Measurements from ENCODE around the gene RPS21.
"Not testable (repeated sequence)": the region's sequence is repeated elsewhere in the genome, so short reads cannot be mapped to it uniquely, and the experiment has no call there.

RPS21 gene

DNA sequence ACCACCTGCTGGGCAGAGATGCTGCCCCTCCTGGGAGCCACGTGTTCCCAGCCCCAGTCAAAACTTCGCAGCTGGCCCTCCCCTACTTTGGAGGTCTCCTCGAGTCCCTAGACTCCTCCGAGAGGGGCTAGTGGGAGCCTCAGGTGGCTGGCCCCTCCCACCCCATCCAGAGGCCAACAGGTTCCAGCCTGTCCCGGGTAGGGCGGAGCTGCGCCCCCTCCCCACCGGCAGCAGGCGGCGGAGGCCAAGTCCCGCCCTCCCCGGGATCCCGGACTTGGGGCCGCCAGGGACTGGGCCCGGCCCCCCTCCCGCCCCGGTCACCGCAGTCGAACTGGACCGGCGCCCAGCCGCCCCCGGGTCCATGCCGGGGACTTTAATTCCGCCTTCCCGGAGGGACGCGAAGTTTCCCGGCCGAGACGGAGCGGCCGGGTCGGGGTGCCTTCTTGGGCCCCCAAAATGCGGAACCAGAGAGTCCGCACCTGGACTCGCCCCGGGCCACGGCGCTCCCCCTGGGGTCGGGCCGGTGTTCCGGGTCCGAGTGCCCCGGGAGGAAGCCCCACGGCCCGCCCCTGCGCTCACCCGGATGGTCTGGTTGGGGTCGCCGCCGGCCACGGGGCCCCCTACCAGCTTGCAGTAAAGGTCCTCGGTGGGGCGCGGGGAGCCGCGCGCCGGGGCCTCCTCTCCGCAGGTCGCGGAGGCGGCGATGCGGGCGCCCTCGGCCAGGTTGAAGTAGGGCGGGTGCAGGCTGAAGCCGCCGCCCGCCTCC is 20.4 kb upstream of the RPS21 start:
- DNase-seq, result no peak

DNA sequence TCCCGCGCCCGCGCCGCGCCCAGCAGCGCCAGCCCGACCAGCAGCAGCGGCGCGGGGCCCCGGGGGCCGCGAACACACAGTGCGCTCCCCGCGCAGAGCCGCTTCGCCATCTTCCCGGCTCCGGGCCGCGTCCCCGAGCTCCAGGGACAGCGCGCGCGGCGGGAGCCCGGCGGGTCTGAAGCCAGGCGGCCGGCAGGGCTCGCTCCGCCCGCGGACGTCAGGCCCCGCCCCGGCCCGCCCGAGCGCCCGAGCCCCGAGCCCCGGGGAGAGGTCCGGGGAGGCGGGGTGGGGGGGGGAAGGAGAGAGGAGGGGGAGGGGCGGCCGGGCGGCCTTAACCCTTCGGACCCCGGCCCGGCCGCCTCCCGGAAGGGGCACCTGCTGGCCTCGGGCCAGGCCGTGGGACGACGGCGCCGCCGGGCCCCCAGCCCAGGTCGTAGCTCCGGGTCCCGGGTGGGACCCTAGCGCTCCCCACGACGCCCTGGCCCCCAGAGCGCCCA is 19.7 kb upstream of the RPS21 start, which contains the start of gene LAMA5:
LAMA5 (minus strand) TSS at position 177 of the 497 bp plus-strand sequence; CDS start at position 110, 67 bp downstream.
- DNase-seq, result no peak

DNA sequence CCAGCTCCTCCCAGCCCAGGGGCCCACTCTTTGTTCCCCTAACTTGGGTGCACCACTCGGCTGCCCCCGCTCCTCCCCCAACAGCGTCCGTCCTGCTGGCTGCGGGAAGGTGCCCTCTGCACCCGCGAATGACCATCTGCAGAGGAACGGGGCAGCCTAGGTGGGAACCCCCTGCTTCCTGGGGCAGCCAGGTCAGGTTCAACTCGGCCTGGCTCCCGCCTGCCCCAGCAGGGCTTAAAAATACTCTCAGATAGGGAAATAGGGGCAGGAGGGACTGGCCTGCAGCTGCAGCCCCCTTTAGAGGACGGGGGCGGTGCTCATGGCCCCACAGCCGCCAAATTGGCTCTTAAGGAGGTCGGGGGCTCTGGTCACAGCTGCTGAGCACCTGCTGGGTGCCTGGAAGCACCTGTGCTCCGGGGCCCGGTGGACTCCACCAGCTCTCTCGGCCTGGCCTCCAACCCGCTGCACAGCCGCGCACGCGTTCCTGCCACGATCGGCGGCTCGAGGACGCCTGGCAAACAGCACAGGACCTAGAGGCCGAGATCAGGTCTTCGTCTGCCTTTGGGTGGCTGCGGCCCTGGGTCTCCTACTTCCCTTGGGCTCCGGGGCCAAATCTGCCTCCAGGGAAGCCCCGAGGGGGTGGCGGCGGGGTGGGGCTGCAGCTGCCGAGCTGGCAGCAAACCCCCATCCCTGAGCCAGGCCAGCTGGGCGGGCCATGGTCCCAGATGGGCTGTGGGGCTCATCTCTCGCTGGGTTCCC is 19.1 kb upstream of the RPS21 start:
- DNase-seq, result no peak

DNA sequence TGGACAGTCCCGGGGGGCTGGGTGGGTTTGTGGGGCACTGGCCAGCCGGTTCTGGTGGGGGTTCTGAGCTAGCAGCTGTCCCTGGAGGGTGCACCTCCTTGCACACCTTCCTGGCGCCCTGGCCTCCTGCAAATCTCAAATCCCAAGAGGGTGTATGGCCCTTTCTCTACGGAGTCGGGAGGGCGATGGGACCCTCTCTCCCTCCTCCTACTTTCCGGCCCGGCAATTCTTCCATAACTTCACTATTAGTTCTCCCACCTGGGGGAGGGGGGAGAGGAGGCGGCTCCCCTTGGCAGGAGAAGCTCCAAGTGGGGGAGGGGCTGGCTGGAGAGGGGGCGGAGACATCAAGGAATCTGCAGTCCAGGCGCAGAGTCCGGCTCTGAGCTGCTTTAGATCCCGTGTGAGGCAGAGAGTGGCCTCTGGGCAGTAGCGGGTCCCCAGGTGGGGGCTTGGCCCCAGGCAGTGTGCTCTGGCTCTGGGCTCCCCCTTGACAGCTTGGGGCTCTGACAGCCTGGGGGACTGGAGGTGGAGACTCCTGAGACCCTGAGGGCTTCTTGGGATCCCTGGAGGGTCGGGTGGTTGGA is 18.4 kb upstream of the RPS21 start:
- DNase-seq, result no peak

DNA sequence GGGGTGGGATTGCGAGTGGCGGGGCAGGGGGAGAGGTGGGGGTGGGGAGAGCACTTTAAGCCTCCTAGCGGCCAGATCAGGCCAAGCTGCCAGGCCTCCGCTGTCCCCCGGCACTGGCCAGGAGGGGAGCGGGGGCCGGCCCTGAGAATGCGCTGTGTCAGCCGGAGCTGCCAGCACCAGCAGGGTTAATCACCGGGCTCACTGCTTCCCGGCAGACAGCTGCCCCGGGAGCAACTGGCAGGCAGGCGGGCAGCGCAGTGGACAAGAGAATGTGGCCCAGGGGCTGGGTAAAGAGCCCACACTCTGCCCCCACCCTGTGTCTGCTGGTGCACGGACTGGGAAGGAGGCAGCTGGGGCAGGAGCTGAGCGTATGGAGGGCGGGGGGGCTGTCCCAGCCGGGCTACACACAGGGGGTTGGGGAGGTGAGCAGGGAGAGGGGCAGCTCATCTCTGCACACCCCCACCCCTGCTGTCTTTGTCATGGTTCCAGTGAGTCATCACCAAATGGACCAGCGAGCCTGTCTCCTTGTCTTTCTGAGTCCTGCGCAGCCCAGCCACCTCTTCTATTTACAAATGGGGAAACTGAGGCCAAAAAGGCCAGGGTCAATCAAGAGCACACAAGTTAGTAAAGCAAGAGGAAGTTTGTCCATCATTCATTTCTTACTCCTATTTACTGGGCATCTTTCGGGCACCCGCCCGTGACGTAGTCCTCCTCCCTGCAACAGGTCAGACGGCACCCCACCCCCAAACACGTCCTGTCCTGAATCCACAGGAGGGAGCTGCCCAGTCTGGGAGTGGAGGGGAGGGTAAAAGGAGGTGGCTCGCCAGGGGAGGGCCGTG is 17.7 kb upstream of the RPS21 start:
- no peak for DNase-seq

DNA sequence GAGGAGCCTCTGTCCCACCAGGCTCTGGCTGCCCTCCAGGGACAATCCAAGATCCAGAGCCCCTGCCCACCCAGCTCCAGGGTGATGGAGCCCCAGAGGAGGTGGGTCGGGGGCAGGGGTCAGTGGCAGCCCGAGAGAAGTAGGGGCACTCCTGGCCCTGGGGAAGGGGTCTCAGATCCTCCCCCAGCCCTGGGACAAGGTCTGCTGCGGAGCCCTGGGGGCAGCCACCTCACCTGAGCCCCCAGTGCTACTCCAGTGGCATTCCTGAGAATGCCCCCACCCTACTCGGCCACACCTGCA is 17.1 kb upstream of the RPS21 start:
- no peak for DNase-seq

DNA sequence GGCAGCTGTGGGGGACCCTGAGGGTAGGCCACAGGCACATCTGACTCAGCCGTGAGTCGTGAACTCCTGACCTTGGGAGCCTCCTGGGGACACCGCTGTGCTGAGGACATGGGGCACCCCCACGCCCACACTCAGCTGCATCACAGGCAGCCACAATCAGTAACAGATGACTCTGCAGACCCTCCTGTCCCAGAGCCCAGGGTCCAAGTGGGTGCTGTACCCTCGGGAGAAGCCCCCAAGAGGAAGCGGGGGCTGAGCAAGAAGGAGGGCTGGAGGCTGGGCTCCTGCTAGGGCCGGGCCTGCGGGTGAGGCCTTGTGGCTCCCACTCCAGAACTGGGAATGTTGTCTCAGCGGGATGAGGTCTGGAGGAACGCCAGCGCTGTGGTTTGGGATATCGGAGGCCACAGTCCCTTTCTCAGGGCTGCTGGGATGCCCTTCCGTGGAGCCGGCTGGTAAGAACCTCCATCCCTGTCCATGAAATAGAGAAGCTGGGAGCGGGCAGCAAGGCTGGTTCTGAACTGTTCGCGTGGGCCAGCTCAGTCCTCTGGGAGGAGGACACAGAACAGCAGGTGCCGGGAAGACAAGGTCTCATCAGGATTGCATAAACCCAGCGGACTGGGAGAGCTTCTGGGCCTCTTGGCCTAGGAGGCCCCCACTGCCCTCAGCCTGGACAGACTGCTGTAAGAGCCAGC is 16.6 kb upstream of the RPS21 start:
- no peak for DNase-seq

DNA sequence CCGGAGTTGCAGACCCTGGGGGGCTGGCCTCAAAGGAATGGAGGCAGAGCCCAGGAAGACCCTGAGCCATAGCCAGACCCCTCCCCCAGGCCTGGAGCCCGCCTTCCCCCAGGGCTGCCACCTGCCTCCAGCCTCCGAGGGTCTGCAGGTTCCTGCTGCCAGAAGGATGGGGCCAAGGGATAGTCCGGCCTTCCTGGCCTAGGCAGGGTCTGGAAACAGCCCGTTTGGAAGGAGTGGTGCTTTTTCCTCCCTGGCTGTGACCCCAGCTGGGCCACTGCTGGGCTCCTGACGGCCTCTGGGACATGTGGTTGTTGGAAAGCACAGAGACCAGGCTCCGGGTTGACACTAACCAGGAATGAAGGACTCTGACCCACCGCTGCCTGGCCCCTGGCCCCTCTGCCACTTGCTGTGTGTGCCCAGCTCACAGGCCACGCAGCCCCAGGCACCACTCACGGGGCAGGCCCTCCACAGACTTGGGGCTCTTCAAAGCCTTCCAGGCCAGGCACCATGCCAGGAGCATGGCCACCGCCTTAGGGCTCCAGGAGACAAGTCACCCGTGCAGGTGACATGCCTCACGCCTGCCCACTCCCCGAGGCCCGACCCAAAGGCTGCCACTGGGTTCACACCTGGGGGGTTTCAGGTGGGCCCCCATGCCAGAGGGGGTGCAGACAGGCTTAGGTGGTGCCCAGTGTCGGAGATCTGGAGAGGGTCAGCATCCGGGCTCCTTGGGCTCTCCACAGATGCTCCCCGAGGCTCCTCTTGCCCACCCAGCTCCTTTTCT is 15.9 kb upstream of the RPS21 start:
- no peak for DNase-seq

DNA sequence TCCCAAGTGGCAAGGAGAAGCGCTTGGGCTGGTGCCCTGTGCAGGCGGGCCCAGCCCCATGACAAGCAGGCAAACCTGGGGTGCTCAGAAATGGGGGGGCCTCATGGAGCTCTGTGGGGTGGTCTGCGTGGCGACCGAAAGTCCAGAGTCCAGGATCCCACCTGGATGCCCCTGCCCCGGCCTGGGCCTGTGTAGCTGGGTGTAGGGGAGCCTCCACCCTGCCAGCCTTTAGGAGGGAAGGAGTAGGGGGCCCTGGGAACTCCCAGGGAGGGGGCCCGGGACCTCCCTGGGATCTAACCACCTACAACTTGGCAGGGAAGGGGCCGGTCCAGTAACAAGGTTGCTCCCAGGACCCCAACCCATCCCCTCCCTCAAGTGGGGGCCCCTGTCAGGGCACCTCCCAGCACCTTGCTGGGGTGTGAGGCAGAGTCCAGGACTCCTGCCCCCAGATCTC is 15.3 kb upstream of the RPS21 start:
- no peak for DNase-seq

DNA sequence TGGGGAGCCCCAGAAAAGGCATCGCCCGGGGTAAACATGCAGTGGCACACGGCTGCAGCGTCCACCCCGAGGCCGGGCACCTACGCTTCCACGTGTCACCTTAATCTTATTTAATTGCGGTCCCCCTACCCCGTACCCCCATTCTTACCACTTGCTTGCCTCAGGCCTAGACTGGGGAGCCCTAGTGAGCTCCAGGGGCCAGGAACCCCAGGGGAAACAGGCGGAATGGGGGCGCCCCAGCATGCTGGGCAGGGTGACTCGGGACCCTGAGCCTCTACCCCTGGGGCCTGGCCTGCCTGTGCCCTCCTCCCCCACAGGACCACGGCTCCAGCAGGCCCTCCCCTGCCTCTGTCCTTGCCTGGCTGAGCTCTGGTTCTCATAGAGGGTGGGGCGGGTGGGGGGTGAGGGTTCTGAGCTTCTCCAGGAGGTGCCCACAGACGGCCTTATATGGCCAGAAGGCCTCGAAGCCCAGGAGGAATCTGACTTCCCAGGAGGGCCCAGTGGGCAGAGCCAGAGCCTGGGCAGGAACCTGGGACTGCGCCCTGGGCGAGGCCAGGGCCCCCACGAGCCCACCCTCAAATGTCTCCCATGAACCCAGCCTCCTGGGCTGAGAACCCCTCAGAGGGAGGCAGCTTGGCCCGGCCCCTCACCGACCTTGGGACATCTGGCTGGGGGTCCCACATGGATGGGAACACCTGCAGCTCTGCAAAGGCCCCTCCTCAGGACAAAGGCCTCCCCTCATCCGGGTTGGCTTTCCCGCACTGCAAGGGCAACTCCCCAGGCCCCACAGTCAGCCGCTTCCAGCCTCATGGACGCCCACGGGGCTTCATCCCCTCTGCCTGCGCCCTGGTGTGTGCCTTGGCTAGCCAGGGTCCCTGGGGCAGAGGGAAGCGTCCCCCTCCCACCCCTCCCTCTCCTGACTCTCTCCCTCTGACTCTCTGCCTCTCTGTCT is 14.6 kb upstream of the RPS21 start:
- DNase-seq, result no peak

DNA sequence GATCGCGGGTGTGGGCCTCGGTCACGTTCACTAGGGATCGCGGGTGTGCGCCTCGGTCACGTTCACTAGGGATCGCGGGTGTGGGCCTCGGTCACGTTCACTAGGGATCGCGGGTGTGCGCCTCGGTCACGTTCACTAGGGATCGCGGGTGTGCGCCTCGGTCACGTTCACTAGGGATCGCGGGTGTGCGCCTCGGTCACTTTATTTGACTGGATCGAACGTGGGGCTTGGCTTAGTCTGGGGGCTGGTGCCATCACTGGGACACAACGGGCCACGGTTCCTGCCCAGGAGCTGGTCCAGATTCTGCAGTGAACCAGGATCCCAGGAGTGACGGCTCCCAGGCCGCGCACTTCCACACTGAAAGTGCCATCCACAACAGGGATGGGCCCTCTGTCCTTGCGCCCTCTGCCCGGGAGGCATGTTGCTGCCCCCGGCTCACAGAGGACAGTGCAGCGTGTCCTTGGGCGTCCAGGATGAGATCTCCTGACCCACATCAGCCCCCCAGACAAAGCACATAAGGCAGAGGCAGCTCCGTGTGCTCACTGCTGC is 13.2 kb upstream of the RPS21 start:
- DNase-seq, result not testable (repeated sequence)

DNA sequence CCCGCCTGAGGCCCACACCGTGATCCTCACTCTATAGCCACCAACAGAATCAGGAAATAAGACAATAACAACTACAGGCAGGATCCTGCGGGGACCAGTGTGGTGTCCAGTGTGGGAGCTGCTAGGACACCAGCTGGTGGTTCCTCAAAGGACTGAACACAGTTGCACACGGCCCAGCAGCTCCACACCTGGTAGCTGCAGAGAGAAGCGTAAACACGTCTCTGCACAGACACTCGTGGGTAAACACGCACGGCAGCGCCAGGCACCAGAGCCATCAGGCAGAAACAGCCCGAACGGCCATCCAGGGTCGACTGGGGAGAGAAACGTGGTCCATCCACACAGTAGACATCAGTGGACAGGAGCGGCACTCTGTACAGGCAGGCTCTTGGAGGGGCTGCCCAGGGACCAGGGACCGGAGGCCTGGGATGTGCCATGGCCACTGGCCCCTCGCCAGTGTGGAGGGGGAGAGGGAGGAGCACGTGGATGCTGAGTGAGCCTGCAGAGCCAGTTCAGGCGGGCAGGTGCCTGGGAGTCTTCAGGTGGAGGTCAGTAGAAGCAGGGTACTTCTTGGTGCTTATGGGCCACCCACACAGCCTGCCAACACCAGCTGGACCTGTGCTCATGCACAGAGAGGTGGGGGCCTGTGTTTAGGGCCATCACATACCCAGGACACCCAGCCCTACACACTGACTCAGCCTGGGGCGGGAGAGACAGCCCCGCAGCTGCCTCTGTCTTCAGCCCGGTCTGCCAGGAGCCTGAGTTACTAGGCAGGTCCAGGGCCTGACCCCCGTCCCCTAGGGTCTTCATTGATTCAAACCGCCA is 12.4 kb upstream of the RPS21 start:
- no peak for DNase-seq

DNA sequence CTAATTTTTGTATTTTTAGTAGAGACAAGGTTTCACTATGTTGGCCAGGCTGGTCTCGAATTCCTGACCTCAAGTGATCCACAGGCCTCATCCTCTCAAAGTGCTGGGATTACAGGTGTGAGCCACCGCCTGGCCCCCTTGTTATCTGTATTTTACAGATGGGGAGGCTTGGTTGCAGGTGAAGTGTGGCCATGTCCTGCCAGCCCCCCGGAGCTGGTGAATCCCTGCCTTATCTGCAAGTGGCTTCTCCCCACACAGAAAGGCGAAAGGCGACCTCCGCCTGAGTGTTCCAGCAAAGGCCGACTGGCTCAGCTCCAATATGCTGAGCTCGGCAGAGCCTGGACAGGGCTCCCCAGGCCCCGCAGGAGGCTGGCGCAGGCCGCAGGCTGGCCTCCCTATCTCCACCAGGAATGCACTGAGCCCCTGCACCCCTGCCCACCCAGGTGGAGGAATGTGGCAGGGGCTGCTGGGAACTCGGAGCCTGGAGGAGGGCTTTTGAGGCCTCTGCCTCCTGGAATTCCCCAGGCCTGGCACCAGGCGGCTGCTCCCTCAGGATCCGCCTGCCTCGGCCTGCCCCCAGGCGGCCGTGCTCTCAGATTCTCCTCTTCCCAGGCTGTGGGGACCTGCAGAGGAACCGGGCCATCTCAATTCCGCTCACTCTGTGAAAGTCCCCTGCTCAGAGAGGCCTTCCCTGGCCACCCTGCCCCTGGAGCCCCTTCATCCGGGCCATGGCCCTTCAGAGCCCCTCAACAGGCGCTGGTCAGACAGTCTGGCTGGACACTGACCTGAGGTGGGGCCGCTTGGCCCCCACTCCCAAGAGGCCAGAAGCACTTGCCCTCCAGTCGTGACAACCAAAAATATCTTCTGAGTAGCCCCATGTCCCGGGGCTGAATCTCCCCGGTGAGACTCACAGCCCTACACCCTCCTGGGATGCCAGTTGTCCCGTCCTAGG is 10.5 kb upstream of the RPS21 start:
- DNase-seq, result no peak

DNA sequence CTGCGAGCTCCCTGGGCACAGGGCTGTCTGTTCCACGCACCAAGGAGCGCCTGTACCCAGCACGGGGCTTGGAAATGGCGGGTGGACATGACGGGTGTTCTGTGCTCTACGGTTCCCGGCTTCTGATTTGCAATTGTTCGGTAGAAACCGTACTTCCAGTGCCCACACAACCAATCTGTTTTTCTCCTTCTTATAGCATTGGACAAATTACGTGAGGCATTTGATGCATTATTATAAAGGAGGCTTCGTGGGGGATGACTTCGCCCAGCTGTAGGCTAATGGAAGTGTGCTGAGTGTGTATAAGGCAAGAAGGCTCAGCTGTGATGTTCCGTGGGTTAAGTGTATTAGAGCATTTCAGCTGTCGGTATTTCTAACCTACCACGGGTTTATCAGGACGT is 9.8 kb upstream of the RPS21 start:
- DNase-seq, result no peak

DNA sequence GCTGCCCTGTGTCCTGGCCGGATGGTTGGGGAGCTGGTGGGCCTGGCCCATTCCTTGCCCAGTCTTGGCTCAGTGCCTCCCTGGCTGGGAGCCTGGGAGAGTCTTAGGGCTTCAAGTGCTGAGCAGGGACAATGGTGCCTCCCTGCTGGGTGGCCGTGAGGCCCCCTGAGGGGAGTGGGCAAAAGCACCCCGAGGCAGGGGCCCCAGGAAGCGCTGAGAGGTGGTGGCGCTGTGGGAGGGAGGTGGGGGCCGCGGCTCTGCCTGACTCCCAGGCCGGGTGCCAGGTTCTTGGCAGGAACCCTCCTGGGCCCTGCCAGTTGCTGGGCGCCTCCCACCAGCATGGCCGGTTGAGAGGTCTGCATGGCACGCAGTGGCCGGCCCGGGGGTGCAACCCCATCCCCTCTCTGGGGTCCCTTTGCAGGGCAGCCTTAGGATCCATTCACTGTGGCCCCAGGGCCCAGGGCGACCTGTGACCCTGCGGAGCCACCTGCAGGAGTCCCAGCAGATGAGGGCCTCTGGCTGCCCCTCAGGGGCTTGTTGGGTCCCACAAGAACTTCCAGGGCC is 9.2 kb upstream of the RPS21 start:
- DNase-seq, result no peak

DNA sequence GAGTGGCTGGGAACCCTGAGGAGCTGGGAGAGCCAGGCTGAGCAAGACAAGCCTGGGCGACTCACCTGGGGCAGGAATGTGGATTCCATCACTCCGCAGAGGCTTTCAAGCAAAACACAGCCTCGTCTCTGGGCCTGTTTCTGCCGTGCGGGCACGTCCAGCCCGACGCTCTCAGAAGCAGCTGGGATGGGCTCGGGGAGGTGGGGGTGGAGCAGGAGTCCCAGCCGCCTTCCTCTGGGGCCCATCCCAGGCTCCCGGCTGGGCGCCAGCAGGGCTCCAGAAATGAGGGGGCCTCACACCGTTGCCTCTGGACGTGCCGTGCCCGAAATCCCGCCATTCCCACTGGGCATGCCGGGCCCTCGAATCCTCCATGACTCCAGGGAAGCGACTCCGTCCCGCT is 8.7 kb upstream of the RPS21 start:
- no peak for DNase-seq

DNA sequence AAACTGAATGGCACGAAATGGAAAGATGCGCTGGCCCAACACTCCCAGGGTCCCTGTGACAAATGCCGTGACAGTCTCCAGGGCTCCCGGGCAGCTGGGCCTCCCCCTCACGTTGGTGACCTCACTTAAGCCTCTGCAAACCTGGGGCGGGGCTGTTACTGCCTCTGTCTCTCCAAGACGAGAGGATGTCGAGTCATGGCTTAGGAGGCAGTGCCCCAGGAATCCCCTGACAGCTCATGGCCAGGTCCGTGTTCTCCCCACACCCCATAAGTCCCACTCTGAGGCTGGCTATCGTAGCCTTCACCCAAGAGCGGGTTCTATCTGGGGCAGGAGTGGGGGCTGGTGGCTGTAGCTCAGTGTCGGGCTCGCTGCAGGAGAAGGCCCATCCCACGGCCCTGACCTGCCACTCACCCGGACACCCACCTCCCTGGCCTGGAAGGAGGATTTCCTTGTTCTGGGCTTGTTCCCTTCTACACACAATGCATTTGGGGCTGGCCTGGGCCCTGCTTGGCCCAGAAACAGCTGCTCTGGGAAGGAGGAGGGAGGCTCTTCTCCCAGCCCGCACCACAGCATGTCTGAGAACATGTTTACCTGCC is 5.6 kb upstream of the RPS21 start:
- DNase-seq, result no peak
